ENCODE data around the gene NEURL3. TPM values are rescaled to one million over a fixed set of nuclear protein-coding genes. Genes with fewer than 3 reads are reported as not detected.
A peak's percentile ranks its signal among the peaks of the same experiment; 100 is the strongest.

Gene NEURL3
- total and polyA plus RNA-seq, 2 donors from 2014 or later: 3.2 to 11.1 TPM

- H3K27ac ChIP-seq (ENCODE audit: low read depth in 2 of 2, low read length in 2 of 2): peak overlapping the region; percentile 86 to 95
- no peak for TF ChIP-seq CTCF (IDR thresholded peaks at IDR 0.05; ENCODE audit: borderline replicate concordance, extremely low read depth, insufficient read depth)
- no peaks in the 10 kb centered on the region for H3K27me3 ChIP-seq (ENCODE audit: control insufficient read depth, insufficient read depth, low read length)
- no peaks in the 10 kb centered on the region for H3K36me3 ChIP-seq (ENCODE audit: control insufficient read depth in 2 of 3, insufficient read depth in 3 of 3, low read length in 3 of 3)
- no peaks in the 10 kb centered on the region for H3K9me3 ChIP-seq (ENCODE audit: control insufficient read depth in 2 of 3, insufficient read depth in 1 of 3, low read length in 3 of 3)
- FAIRE-seq: no peak
- peak overlapping the region in 2 of 3 donors; percentile 57 to 73 for H3K4me3 ChIP-seq (ENCODE audit: low read length in 3 of 3)
- intact Hi-C loops (cut with DNase I): no loop called here
- H3K4me1 ChIP-seq (ENCODE audit: control insufficient read depth in 2 of 3, insufficient read depth in 2 of 3, low read depth in 1 of 3, low read length in 3 of 3): peaks cover 0 to 6% (median 0%) of the 10 kb centered on the region in 3 donors
- no peak for DNase-seq
- H3K9ac ChIP-seq (ENCODE audit: low read length in 3 of 3): peak overlapping the region in 2 of 3 donors; percentile 50 to 66
These were observed 18.5 kb downstream of the NEURL3 start for GRCh38 chr2:96486696-96487095.

- FAIRE-seq: no peak
- peak; percentile 73 to 93 (median 89) for DNase-seq
These were observed 19.2 kb downstream of the NEURL3 start for GRCh38 chr2:96485751-96486651.

GRCh38 chr2:96485350-96485749, 19.8 kb downstream of the NEURL3 start:
- no peak for FAIRE-seq
- TF ChIP-seq CTCF (IDR thresholded peaks at IDR 0.05; ENCODE audit: borderline replicate concordance, extremely low read depth, insufficient read depth): no peak
- H3K4me1 ChIP-seq (ENCODE audit: control insufficient read depth in 2 of 3, insufficient read depth in 2 of 3, low read depth in 1 of 3, low read length in 3 of 3): peaks cover 0 to 6% (median 0%) of the 10 kb centered on the region in 3 donors
- H3K36me3 ChIP-seq (ENCODE audit: control insufficient read depth in 2 of 3, insufficient read depth in 3 of 3, low read length in 3 of 3): no peaks in the 10 kb centered on the region
- peak overlapping the region; percentile 60 to 95 for H3K27ac ChIP-seq (ENCODE audit: low read depth in 2 of 2, low read length in 2 of 2)
- H3K27me3 ChIP-seq (ENCODE audit: control insufficient read depth, insufficient read depth, low read length): no peaks in the 10 kb centered on the region
- H3K9ac ChIP-seq (ENCODE audit: low read length in 3 of 3): peak overlapping the region in 1 of 3 donors; percentile 66
- DNase-seq: no peak
- H3K4me3 ChIP-seq (ENCODE audit: low read length in 3 of 3): peak overlapping the region in 1 of 3 donors; percentile 57
- intact Hi-C loops (cut with DNase I): no loop called here
- H3K9me3 ChIP-seq (ENCODE audit: control insufficient read depth in 2 of 3, insufficient read depth in 1 of 3, low read length in 3 of 3): no peaks in the 10 kb centered on the region

More at GRCh38 chr2:96485751-96486651, 19.2 kb downstream of the NEURL3 start:
- H3K36me3 ChIP-seq (ENCODE audit: control insufficient read depth in 2 of 3, insufficient read depth in 3 of 3, low read length in 3 of 3): no peaks in the 10 kb centered on the region
- H3K4me1 ChIP-seq (ENCODE audit: control insufficient read depth in 2 of 3, insufficient read depth in 2 of 3, low read depth in 1 of 3, low read length in 3 of 3): peaks cover 0 to 6% (median 0%) of the 10 kb centered on the region in 3 donors
- intact Hi-C loops (cut with DNase I): no loop called here
- no peaks in the 10 kb centered on the region for H3K27me3 ChIP-seq (ENCODE audit: control insufficient read depth, insufficient read depth, low read length)
- no peaks in the 10 kb centered on the region for H3K9me3 ChIP-seq (ENCODE audit: control insufficient read depth in 2 of 3, insufficient read depth in 1 of 3, low read length in 3 of 3)
- H3K9ac ChIP-seq (ENCODE audit: low read length in 3 of 3): peak overlapping the region; percentile 22 to 66 (median 50)
- H3K4me3 ChIP-seq (ENCODE audit: low read length in 3 of 3): peak overlapping the region; percentile 56 to 73 (median 57)
- TF ChIP-seq CTCF (IDR thresholded peaks at IDR 0.05; ENCODE audit: borderline replicate concordance, extremely low read depth, insufficient read depth): no peak
- peak overlapping the region; percentile 86 to 95 for H3K27ac ChIP-seq (ENCODE audit: low read depth in 2 of 2, low read length in 2 of 2)
